ENCODE results near the gene ANKFN1. TPM values are rescaled to one million over a fixed set of nuclear protein-coding genes. Genes with fewer than 3 reads are reported as not detected.

Gene ANKFN1
- total and polyA plus RNA-seq, 5 experiments from 2014 or later: not detected

- H3K27ac Mint-ChIP-seq: no peak overlapping the region
- H3K4me1 Mint-ChIP-seq: no peaks in the 10 kb centered on the region
- H3K4me3 Mint-ChIP-seq: no peak overlapping the region
- H3K27me3 Mint-ChIP-seq: peaks cover 0 to 5% (median 3%) of the 10 kb centered on the region in 5 donors
- DNase-seq: no peak
- no peak for ATAC-seq
- H3K36me3 Mint-ChIP-seq: peaks cover 0 to 1% (median 0%) of the 10 kb centered on the region in 3 donors
- peaks cover 0 to under 1% (median 0%) of the 10 kb centered on the region in 9 donors for H3K9me3 Mint-ChIP-seq
- POLR2A ChIA-PET: no interaction called here
These were observed 312.6 kb downstream of the ANKFN1 start for GRCh38 chr17:56465886-56466285.

GRCh38 chr17:56468840-56469239 lies 315.6 kb downstream of the ANKFN1 start:
- peaks cover 0 to 3% (median 0%) of the 10 kb centered on the region in 5 donors for H3K27me3 Mint-ChIP-seq

GRCh38 chr17:56471696-56472095 lies 318.4 kb downstream of the ANKFN1 start:
- DNase-seq (no peak), ATAC-seq (no peak)
- POLR2A ChIA-PET: no interaction called here
- peaks cover 0 to 8% (median 4%) of the 10 kb centered on the region in 4 donors for H3K4me1 Mint-ChIP-seq
- peaks cover 0 to 14% (median 5%) of the 10 kb centered on the region in 9 donors for H3K9me3 Mint-ChIP-seq
- H3K36me3 Mint-ChIP-seq: peaks cover 0 to 19% (median 0%) of the 10 kb centered on the region in 3 donors
- H3K4me3 Mint-ChIP-seq: no peak overlapping the region
- peaks cover 0 to 3% (median 0%) of the 10 kb centered on the region in 5 donors for H3K27me3 Mint-ChIP-seq
- H3K27ac Mint-ChIP-seq: no peak overlapping the region

More at GRCh38 chr17:56468840-56469239, 315.6 kb downstream of the ANKFN1 start:
- DNase-seq: no peak
- Mint-ChIP-seq H3K36me3 (peaks cover 0 to 16% (median 0%) of the 10 kb centered on the region in 3 donors), H3K4me3 (no peak overlapping the region), H3K9me3 (peaks cover 0 to 11% (median 5%) of the 10 kb centered on the region in 9 donors), H3K27ac (no peak overlapping the region), H3K4me1 (no peaks in the 10 kb centered on the region)
- POLR2A ChIA-PET: no interaction called here
- ATAC-seq: no peak

GRCh38 chr17:56475116-56475515 lies 321.8 kb downstream of the ANKFN1 start:
- H3K27me3 Mint-ChIP-seq: peaks cover 0 to 3% (median 0%) of the 10 kb centered on the region in 5 donors
- POLR2A ChIA-PET: no interaction called here
- H3K9me3 Mint-ChIP-seq: peaks cover 0 to 14% (median 5%) of the 10 kb centered on the region in 9 donors
- H3K4me3 Mint-ChIP-seq: no peak overlapping the region
- no peak for ATAC-seq
- peaks cover 0 to 19% (median 0%) of the 10 kb centered on the region in 3 donors for H3K36me3 Mint-ChIP-seq
- no peak overlapping the region for H3K27ac Mint-ChIP-seq
- H3K4me1 Mint-ChIP-seq: peaks cover 0 to 8% (median 4%) of the 10 kb centered on the region in 4 donors
- no peak for DNase-seq

GRCh38 chr17:56478836-56479447 lies 325.7 kb downstream of the ANKFN1 start:
- H3K36me3 Mint-ChIP-seq: peaks cover 0 to 3% (median 0%) of the 10 kb centered on the region in 3 donors
- ATAC-seq (no peak), DNase-seq (peak in 3 of 10 donors; percentile 1 to 15 (median 4))
- peaks cover 0 to 10% (median 1%) of the 10 kb centered on the region in 5 donors for H3K27me3 Mint-ChIP-seq
- H3K4me1 Mint-ChIP-seq: peaks cover 0 to 8% (median 4%) of the 10 kb centered on the region in 4 donors
- H3K4me3 Mint-ChIP-seq: no peak overlapping the region
- no peak overlapping the region for H3K27ac Mint-ChIP-seq
- peaks cover 0 to 4% (median 0%) of the 10 kb centered on the region in 9 donors for H3K9me3 Mint-ChIP-seq
- POLR2A ChIA-PET: no interaction called here

- Mint-ChIP-seq H3K4me1 (peaks cover 0 to 8% (median 4%) of the 10 kb centered on the region in 4 donors), H3K4me3 (no peak overlapping the region), H3K27me3 (peaks cover 0 to 10% (median 1%) of the 10 kb centered on the region in 5 donors), H3K36me3 (peaks cover 0 to 3% (median 0%) of the 10 kb centered on the region in 3 donors), H3K9me3 (peaks cover 0 to 4% (median 0%) of the 10 kb centered on the region in 9 donors), H3K27ac (no peak overlapping the region)
- DNase-seq: no peak
- POLR2A ChIA-PET: no interaction called here
- no peak for ATAC-seq
These were observed 327.2 kb downstream of the ANKFN1 start for GRCh38 chr17:56480501-56480900.

GRCh38 chr17:56481659-56482058 lies 328.4 kb downstream of the ANKFN1 start:
- Mint-ChIP-seq H3K27ac (no peak overlapping the region), H3K36me3 (no peaks in the 10 kb centered on the region), H3K4me1 (no peaks in the 10 kb centered on the region), H3K4me3 (no peak overlapping the region), H3K9me3 (no peaks in the 10 kb centered on the region), H3K27me3 (peaks cover 0 to 10% (median 1%) of the 10 kb centered on the region in 5 donors)
- POLR2A ChIA-PET: no interaction called here
- ATAC-seq: no peak
- DNase-seq: no peak

GRCh38 chr17:56482229-56482628 lies 329.0 kb downstream of the ANKFN1 start:
- no peaks in the 10 kb centered on the region for H3K4me1 Mint-ChIP-seq

GRCh38 chr17:56486732-56487131 lies 333.5 kb downstream of the ANKFN1 start:
- Mint-ChIP-seq H3K4me3 (no peak overlapping the region), H3K9me3 (no peaks in the 10 kb centered on the region), H3K27ac (no peak overlapping the region), H3K36me3 (no peaks in the 10 kb centered on the region), H3K27me3 (peaks cover 2 to 18% (median 7%) of the 10 kb centered on the region in 5 donors), H3K4me1 (no peaks in the 10 kb centered on the region)
- ATAC-seq (no peak), DNase-seq (no peak)
- POLR2A ChIA-PET: interaction anchor here (0.6 kb wide), 1 partner anchor 10 kb away, joined by 3 read pairs; no protein-coding TSS in a partner anchor

More at GRCh38 chr17:56482229-56482628, 329.0 kb downstream of the ANKFN1 start:
- no peak overlapping the region for H3K4me3 Mint-ChIP-seq
- POLR2A ChIA-PET: no interaction called here
- DNase-seq (no peak), ATAC-seq (no peak)
- H3K27me3 Mint-ChIP-seq: peaks cover 0 to 10% (median 1%) of the 10 kb centered on the region in 5 donors
- no peak overlapping the region for H3K27ac Mint-ChIP-seq
- H3K9me3 Mint-ChIP-seq: no peaks in the 10 kb centered on the region
- no peaks in the 10 kb centered on the region for H3K36me3 Mint-ChIP-seq

- Mint-ChIP-seq H3K36me3 (no peaks in the 10 kb centered on the region), H3K4me3 (no peak overlapping the region), H3K9me3 (no peaks in the 10 kb centered on the region), H3K4me1 (no peaks in the 10 kb centered on the region), H3K27ac (no peak overlapping the region), H3K27me3 (peaks cover 2 to 12% (median 6%) of the 10 kb centered on the region in 5 donors)
- no peak for ATAC-seq
- POLR2A ChIA-PET: no interaction called here
- DNase-seq: no peak
These were observed 335.5 kb downstream of the ANKFN1 start for GRCh38 chr17:56488800-56489199.

- no peak overlapping the region for H3K4me3 Mint-ChIP-seq
- H3K4me1 Mint-ChIP-seq: no peaks in the 10 kb centered on the region
- H3K9me3 Mint-ChIP-seq: no peaks in the 10 kb centered on the region
- H3K36me3 Mint-ChIP-seq: no peaks in the 10 kb centered on the region
- ATAC-seq: no peak
- H3K27ac Mint-ChIP-seq: no peak overlapping the region
- DNase-seq: no peak
- POLR2A ChIA-PET: interaction anchor here (0.7 kb wide), 1 partner anchor 149 kb away, joined by 3 read pairs; no protein-coding TSS in a partner anchor
- H3K27me3 Mint-ChIP-seq: peaks cover 2 to 12% (median 6%) of the 10 kb centered on the region in 5 donors
These were observed 336.7 kb downstream of the ANKFN1 start for GRCh38 chr17:56489980-56490379.

GRCh38 chr17:56495556-56495955 lies 342.3 kb downstream of the ANKFN1 start:
- H3K27ac Mint-ChIP-seq: no peak overlapping the region
- H3K9me3 Mint-ChIP-seq: no peaks in the 10 kb centered on the region
- POLR2A ChIA-PET: no interaction called here
- no peak for DNase-seq
- no peak for ATAC-seq
- H3K4me3 Mint-ChIP-seq: no peak overlapping the region
- no peaks in the 10 kb centered on the region for H3K36me3 Mint-ChIP-seq
- H3K27me3 Mint-ChIP-seq: peaks cover 0 to 3% (median 0%) of the 10 kb centered on the region in 5 donors
- H3K4me1 Mint-ChIP-seq: no peaks in the 10 kb centered on the region

GRCh38 chr17:56497132-56497531 lies 343.9 kb downstream of the ANKFN1 start:
- peaks cover 0 to 3% (median 0%) of the 10 kb centered on the region in 5 donors for H3K27me3 Mint-ChIP-seq
- POLR2A ChIA-PET: interaction anchor here (0.6 kb wide), 1 partner anchor 112 kb away, joined by 3 read pairs; no protein-coding TSS in a partner anchor
- no peaks in the 10 kb centered on the region for H3K36me3 Mint-ChIP-seq
- ATAC-seq: no peak
- H3K27ac Mint-ChIP-seq: no peak overlapping the region
- DNase-seq: no peak
- no peaks in the 10 kb centered on the region for H3K9me3 Mint-ChIP-seq
- no peaks in the 10 kb centered on the region for H3K4me1 Mint-ChIP-seq
- H3K4me3 Mint-ChIP-seq: no peak overlapping the region
